Adrenal gland (tissue), 5 donors: ENCODE data around the gene NUTM2E.
"Not testable (repeated sequence)": the region's sequence is repeated elsewhere in the genome, so short reads cannot be mapped to it uniquely, and the experiment has no call there.

Experiments used
- POLR2A ChIP-seq, 2 donors: fragments of 450-650 bp; IDR thresholded peaks; one replicate each; pipeline ENCODE4 v1.6.1; 2017; ENCODE audit warnings: antibody characterized with exemption in 2 of 2, mild to moderate bottlenecking in 2 of 2, moderate library complexity in 1 of 2
- TF ChIP-seq, protein P1 (sequence below), 6 experiments: fragments of 450-650 bp in 4 of 6; fragments of 200-600 bp in 2 of 6; sonication (generic) in 1 of 6; IDR thresholded peaks; 1 replicate in 5 of 6; 2 replicates in 1 of 6; pipeline versions ENCODE4 v1.5.1 to v1.8.0; 2016 to 2021; ENCODE audit warnings: antibody characterized with exemption in 6 of 6, mild to moderate bottlenecking in 2 of 6, moderate library complexity in 1 of 6
- donor health status: DM: no; HTN: no; CAD: no.

DNA sequence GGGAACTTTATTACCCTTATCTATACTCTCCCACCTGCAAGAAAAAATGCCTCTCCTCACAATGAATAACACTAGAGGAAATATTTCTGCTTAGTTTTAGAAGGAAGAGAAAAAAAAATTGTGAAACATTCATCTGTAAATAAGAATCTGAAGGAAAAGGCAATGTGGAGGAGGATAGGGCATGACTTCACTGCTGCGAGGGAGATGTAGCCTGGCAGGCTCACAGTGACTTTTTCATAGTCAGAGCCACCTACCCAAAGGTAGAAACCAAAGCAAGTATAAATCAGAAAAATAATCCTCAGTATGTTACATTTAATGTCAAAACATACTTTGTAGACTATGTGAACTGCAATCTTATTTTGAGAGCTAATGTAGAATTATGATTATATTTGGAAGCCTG lies 10.4 kb downstream of the NUTM2E start:
- TF ChIP-seq, protein P1, sequence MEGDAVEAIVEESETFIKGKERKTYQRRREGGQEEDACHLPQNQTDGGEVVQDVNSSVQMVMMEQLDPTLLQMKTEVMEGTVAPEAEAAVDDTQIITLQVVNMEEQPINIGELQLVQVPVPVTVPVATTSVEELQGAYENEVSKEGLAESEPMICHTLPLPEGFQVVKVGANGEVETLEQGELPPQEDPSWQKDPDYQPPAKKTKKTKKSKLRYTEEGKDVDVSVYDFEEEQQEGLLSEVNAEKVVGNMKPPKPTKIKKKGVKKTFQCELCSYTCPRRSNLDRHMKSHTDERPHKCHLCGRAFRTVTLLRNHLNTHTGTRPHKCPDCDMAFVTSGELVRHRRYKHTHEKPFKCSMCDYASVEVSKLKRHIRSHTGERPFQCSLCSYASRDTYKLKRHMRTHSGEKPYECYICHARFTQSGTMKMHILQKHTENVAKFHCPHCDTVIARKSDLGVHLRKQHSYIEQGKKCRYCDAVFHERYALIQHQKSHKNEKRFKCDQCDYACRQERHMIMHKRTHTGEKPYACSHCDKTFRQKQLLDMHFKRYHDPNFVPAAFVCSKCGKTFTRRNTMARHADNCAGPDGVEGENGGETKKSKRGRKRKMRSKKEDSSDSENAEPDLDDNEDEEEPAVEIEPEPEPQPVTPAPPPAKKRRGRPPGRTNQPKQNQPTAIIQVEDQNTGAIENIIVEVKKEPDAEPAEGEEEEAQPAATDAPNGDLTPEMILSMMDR (IDR thresholded peaks at IDR 0.05), result not testable (repeated sequence)
- TF ChIP-seq POLR2A (IDR thresholded peaks at IDR 0.05), result not testable (repeated sequence)
